NCI-H2227 (cell line): ENCODE data around the gene CASQ2.
"Not testable (repeated sequence)": the region's sequence is repeated elsewhere in the genome, so short reads cannot be mapped to it uniquely, and the experiment has no call there.

ENCODE experiments used
- DNase-seq: peaks from one replicate; lab custom pipeline; 2025; ENCODE audit not compliant: unreplicated experiment; lab: John Stamatoyannopoulos, UW

CASQ2 gene

GRCh38 chr1:115781343-115781742, 12.8 kb upstream of the CASQ2 start:
- no peak for DNase-seq

GRCh38 chr1:115780655-115781054, 12.1 kb upstream of the CASQ2 start:
- DNase-seq: not testable (repeated sequence)

GRCh38 chr1:115779075-115779474, 10.6 kb upstream of the CASQ2 start:
- DNase-seq: not testable (repeated sequence)

GRCh38 chr1:115771847-115772457, 3.4 kb upstream of the CASQ2 start:
- DNase-seq: peak; percentile 94

GRCh38 chr1:115771094-115771846, 2.8 kb upstream of the CASQ2 start:
- DNase-seq: peak; percentile 75

GRCh38 chr1:115767403-115767802, 1.1 kb downstream of the CASQ2 start:
- no peak for DNase-seq

GRCh38 chr1:115765091-115765490, 3.4 kb downstream of the CASQ2 start:
- DNase-seq: no peak

- DNase-seq: no peak
Measured at GRCh38 chr1:115764541-115764940, 4.0 kb downstream of the CASQ2 start.

- DNase-seq: no peak
Measured at GRCh38 chr1:115762779-115763178, 5.7 kb downstream of the CASQ2 start.

- DNase-seq: no peak
Measured at GRCh38 chr1:115761601-115762302, 6.8 kb downstream of the CASQ2 start.

GRCh38 chr1:115757856-115758255, 10.7 kb downstream of the CASQ2 start:
- DNase-seq: no peak

GRCh38 chr1:115757326-115757725, 11.2 kb downstream of the CASQ2 start:
- DNase-seq: no peak

- no peak for DNase-seq
Measured at GRCh38 chr1:115755456-115756370, 12.8 kb downstream of the CASQ2 start.

GRCh38 chr1:115753830-115754229, 14.7 kb downstream of the CASQ2 start:
- no peak for DNase-seq

GRCh38 chr1:115753361-115753760, 15.2 kb downstream of the CASQ2 start:
- no peak for DNase-seq

- no peak for DNase-seq
Measured at GRCh38 chr1:115748401-115749150, 19.9 kb downstream of the CASQ2 start.

GRCh38 chr1:115746021-115746690, 22.4 kb downstream of the CASQ2 start:
- no peak for DNase-seq

- DNase-seq: no peak
Measured at GRCh38 chr1:115744646-115745275, 23.8 kb downstream of the CASQ2 start.

GRCh38 chr1:115740811-115741210, 27.7 kb downstream of the CASQ2 start:
- DNase-seq: no peak
